COLO829 (cell line): ENCODE measurements around the gene BRMS1.

ENCODE experiments used
- DNase-seq: peaks from one replicate; pipeline ENCODE4 v3.0.0; 2012; ENCODE audit warnings: low spot score

Gene BRMS1

DNA sequence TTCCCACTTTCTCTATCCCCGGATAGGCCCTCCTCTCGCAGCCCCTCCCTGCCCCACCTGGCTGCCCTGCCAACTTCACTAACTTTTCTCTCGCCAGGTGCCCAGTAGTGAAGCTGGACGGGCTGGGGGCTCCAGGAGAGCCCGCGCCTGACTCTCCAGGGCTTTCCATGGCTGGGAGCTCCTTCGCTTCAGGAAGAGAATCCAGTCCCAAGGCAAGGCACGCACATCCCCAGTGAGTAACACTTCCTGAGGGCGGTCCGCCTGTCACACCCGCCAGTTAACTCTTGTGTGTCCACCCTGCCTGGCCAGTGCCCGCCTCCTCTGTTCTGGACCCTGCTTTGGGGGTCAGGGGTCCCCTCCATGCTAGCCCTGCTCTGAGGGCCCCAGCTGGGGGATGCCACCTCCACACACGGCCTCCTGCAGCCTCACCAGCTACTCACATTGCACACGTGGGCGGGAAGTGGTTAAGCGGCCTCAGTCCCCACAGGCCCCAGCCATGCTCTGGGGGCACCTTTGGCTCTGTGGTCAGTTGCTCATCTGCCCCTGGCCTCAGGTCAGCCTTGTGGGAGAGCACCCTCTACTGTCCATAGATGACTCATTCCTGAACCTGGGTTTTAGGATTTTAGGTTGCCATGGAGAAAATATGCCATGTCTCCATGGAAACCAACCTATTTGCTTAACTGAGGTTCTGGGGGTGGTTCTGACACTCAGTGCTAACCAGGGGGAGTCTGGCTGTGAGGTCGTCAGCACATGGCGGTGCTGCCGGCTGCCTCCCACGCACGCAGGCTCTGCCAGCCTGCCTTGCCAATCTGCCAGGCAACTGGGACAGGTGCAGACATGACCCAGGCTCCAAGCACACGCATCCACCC lies 8.4 kb downstream of the BRMS1 start, which contains the start of gene RIN1:
TSS of gene RIN1 (minus strand) at position 201 of the 869 bp plus-strand sequence. CDS start at position 169, 32 bp downstream.
- DNase-seq: peak; percentile 97

DNA sequence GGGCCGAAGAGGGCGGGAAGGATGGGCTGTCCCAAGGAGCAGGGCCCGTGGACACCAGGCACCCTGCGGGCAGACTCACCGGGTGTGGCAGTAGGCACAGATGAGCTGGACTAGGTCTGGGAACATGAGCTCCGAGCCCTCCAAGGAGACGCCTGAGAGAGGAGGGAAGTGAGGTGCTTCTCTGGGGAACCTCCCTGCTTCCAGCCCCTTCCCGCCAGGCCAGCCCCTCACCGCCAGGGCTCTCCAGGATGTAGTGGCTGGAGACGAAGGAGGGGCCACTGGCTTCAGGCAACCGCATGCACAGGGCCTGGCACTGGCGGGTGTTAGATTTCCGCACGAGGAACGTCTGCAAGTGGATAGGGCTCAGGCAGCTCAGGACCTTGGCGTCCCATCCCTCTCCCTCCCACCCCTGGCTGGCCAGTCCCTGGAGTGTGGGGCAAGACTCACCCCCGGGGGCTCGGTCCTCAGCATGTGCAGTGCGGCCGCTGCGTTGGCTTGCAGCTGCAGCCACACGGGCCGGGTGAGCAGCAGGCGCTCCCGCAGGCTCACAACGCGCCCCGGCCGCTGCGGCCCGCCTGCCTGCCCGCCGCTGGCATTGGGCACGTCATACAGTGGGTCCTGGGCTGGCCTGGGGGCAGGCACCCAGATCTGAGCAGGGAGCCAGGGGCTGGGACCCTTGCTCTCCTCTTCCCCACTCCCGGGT lies 9.2 kb downstream of the BRMS1 start:
- peak; percentile 35 for DNase-seq

DNA sequence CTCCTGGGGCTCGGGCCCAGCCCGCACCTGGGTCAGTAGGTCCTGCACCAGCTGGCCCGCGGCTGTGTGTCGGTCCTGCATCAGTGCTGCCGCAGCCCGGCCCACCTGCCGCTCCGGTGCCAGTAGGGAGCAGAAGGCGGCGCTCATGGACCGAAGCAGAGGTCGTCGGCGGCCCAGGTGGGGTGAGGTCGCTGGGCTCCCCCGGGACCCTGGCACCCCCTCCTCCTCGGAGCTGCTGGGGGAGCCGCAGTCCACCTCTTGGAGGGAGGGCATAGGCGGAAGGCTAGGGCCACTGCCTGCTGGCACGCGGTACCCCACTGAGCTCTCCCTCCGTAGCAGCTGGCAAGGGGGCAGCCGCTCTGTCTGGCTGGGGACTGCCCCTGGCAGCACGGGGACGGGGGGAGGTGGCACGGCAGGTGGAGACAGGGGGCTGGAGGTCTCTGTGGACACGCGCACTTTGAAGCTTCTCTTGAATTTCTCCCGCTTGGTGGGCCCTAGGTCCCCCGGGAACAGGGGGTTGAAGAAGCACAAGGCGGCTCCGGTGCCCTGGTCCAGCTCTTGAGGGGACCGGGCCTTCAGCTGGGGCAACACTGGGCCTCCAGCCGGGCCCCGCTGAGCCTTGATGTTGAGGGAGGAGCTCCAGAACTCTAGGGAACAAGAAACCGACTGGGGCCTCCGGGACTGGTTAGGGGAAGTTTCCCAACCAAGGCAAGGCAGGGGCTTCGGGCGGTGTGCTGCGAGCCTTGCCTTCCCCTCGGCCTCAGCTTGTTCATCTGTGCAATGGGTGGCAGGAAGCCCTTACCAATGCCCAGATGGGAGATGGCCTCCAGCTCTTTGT lies 10.1 kb downstream of the BRMS1 start:
- no peak for DNase-seq

DNA sequence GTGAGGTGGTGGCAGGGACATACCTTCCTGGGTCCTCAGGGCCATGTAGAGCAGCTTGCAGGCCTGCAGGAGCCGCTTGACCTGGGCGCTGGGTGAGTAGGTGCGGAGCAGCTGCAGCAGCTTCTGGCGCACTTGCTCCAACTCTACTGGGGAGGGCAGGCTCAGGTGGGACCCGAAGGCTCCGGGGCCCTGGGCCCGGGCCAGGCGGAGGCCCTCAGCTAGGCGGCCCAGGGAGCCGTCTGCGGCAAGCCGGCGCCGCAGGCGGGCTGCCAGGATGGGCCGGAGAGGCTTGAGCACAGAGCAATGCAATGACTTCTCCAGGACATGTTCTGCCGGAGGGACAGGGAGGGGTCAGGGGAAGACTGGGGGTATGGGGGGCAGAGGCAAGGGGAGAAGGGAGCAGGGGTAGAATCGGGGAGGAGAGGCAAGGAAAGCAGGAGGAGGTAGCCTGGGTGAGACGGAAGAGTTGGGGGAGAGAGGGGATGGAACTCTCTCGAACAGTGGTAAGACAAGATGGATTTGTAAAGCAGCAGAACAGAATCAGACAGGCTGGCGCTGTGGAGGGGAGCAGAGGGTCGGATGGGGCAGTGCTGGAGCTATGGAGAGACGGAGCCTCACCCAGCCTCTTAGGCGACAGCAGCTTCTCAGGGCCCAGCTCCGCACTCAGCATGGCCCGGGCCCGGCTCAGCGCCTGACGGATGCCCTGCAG lies 10.9 kb downstream of the BRMS1 start:
- DNase-seq: no peak

DNA sequence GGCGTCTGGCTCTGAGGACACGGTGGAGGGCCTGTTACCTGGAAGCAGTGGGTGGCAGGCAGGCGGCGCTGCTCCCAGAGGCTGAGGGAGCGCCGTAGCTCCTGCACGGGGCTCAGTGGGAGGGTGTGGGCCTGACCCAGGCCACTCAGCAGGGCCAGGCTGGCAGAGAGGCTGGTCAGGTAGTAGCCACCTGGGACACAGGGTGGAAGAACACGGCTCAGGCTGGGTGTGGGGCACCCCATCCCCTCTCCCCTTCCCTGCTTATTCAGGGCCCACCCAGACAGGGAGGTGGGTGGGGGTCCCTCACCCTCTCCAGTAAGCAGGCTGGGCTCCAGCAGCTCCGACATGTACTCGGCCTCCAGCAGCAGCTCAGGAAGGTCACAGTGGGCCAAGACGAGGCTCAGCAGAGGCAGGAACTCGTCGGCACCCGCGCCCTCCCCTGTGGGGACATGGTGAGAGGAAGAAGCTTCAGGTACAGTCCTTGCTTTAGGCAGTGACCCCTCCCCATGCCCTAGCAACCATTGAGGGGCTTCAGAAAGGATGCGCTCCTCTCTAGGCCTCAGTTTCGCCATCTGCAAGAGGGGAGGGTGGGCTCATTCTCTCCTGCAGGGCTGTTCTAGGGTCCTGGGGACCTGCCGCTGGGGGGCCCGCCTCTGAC lies 11.6 kb downstream of the BRMS1 start:
- DNase-seq: no peak

DNA sequence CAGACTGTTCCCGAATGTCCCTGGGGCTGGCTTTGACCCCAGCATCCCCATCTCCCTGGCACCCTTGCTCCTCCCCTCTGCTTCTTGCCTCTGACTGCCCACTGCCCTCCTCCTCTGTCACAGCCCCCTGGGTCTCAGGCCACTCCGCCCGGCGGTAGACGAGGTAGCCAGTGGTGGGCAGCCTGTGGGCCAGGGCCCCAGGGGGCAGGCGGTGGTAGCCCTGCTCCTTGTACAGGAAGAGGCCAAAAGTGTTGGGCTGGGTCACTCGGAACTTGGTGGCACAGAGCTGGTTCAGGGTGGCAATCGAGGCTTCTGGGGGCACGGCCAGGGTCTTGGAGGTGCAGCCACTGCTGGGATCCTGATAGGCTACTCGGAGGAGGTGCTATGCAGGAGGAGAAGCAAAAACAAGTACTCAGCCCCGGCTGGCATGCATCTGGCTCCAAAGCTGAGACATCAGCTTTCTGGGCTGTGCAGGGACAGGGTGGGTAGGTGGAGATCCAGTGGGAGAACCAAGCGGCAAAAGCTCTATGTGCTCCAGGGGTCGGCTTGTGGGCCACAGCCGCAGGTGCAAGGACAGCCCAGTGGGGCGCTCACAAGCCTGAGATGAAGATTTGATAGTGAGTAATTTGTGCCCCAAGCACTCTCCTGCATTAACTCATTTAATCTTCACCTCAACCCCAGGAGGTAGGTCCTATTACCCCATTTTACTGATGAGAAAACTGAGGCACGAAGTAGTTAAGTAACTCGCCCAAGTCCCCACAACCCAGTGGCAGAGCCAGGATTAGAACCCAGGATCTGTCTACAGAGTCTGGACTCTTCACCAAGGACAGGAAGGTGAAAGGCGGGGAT lies 12.3 kb downstream of the BRMS1 start:
- no peak for DNase-seq

DNA sequence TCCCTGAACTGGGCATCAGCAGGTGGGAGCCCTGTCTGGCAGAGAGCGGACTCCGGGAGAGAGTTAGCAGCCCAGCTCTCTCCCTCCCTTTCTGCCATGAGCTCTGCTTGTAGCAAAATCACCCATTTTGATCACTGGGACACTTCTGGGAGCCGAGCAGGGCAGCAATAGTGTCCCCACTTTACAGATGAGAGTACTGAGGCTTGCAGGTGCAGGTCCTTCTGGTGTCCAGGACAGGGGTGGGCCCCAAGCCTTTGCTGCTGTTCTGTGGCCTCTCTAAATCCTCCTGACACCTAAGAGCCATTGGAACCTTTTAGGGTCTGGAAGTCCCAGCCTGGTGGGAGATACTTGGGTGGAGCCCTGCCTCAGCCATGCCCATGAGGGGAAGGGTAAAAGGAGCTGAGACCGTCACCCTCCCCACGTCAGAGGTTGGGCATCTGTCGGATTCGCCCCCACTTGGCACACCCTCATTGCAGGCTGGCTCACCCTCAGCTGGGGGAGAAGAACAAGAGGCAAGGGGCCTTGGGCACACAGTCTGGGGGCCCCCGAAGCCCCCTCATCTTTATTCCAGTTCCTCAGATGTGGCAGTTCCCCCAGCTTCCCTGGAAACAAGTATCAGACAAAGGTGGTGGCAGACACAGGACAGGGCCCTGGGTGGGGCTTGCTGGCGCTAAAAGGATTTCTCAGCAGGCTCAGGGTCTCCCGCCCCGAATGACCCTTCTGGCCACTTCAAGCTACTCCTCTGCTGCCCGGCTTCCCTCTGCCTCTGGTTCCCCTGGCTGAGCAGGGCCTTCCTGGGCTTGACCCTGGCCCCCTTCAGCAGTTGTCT lies 13.1 kb downstream of the BRMS1 start:
- DNase-seq: no peak

DNA sequence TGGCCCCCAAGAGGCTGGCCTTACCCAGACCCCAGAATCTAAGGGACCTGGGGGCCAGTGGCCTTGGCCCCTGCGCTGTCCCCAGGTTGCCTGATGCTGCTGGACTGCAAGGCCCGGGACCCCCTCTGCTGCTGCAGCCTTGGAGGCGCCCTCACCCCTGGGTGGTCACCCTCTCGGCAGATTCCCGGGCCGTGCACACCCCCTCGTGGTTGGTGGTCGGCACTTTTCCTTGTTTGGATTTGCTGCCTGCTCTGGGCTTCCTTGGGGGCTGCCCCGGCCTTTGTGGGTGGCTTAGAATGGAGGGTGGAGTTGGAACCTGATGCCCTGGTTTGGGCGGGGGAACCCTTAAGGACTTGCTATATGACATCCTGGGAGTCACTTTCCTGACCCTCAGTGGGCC lies 14.0 kb downstream of the BRMS1 start:
- DNase-seq: no peak

DNA sequence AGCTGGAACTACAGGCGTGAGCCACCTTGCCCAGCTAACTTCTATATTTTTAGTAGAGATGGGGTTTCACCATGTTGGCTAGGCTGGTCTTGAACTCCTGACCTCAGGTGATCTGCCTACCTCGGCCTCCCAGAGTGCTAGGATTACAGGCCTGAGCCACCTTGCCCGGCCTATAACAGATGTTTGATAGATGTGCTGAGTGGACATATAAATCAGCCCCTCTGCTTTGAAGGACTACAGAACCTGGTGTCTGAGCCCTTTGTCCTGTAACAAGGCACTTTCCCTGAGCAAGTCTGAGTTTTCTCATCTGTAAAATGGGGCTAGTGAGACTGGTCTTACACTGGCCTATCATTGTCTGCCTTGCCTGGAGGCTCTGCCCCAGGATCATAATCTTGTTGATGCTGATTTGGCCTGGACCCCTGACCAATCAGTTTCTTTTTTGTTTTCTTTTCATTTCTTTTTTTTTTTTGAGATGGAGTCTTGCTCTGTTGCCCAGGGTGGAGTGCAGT lies 15.7 kb downstream of the BRMS1 start:
- DNase-seq: no peak

DNA sequence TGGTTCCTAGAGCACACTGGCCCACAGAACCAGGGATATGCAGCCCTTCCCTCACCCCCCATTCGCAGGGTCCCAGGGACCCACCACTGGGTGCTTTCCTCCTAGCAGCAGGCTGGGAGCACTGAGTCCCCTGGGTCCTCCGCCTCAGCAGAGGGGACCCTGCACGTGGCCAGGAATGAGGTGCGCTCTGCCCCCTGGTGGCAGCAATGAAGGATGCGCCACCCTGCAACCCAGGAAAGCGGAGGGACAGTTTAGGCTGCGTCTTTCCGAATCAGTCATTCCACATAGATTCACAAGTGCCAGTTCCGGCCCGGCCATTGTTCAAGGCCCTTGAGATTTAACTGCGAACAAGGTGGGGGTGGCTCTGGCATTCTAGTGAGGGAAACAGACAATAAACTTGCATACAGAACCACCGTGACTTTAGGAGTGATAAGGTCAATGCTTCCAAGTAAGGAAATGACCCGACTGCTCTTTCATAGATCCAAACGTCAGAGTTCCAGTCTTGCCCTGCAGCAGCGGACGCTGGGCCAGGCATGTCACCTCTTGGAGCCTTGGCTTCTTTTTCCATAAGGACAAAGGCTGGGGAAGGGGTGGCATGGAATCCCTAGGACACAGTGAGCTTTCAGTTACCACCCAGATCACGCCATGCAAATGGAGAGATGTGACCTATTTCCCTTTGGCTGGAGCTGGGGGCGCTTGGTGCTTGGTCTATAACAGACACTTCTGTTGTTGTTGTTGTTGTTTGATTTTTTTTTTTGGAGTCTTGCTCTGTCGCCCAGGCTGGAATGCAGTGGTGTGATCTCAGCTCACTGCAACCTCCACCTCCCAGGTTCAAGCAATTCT lies 16.4 kb downstream of the BRMS1 start:
- peak; percentile 60 for DNase-seq

DNA sequence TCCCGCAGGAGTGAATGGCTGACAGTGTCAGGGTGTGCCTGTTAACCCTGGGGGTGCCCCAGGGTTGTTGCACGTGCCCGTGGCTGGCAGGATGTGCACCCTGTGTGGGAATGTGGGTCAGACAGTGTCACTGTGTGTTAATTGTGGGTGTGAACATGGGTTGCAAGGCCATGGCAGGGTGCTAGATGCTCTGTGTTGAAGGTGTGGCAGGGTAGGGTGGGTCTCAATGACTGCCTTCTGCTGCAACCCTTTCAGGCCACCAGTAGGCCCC lies 16.9 kb downstream of the BRMS1 start:
- no peak for DNase-seq

DNA sequence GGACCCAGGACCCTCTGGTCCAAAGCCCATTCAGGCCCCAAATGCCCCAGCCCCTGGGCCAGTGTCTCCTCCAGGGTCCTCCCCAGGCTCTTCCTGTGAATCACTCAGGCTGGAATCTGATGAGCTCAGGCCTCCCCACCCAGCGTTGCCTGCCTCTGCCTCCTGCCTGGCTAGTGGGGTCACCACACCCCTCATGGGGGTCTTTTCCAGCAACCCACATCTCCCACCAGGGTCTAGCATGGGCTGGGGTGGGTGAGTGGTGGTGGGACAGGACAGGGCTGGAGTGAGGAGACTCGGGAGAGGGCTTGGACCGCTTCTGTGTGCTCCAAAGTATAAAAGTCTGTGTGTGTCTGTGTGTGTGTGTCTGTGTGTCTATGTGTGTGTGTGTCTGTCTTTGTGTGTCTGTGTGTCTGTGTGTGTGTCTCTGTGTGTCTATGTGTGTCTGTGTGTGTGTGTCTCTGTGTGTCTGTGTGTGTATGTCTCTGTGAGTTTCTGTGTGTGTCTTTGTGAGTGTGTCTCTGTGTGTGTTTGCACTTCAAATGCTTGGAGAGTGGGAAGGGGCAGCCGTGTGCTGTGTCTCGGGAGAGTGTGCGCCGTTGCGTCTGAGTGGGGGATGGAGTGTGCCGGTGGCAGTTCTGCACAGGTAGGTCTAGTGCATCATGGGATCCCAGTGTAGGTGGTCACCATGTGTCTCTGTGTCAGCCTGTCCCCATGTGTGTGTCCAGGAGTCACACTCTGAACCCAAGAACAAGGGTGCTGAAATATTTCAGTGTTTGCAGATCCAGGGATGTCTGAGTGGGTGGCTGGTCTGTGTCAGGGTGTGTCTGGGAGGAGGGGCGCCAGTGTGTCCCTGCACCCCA lies 17.5 kb downstream of the BRMS1 start:
- DNase-seq: no peak

DNA sequence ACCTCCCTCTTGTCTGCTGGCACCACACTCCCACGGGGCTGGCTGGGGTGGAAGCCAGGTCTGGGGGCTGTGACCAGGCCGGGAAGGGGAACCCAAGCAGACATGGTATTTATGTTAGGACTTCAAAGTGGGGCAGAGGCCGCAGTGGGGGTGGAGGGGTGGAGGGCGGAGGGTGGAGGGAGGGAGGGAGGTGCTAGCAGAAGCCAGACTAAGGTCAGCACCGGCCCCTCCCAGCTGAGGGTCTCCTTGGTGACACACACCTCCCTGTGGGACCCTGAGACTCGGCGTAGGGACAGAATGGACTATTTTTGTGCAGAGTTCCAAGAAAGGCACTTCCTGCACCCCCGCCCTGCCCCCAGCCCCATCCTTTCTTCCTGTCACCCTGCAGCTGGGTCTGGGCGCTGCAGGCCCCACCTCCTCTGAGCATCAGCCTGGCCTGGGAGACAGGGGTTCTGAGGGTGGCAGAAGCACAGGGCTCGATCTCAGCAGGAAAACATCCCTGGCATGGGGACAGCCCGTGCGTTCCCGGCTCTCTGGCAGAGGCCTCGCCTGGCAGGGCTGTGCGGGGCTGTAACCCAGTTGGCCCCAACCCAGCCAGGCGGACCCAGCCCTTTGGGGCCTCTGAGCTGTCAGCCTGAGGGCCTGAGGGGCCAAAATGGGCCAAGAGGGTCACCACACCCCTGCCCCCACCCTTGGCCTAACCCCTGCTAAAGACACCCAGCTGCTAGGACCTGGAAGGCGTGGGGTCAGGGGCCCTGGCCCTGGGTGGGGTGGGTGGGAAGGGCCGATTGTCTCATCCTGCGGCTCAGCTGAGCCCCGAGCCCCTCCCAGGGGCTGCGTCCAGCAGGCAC lies 18.4 kb downstream of the BRMS1 start:
- DNase-seq: no peak

DNA sequence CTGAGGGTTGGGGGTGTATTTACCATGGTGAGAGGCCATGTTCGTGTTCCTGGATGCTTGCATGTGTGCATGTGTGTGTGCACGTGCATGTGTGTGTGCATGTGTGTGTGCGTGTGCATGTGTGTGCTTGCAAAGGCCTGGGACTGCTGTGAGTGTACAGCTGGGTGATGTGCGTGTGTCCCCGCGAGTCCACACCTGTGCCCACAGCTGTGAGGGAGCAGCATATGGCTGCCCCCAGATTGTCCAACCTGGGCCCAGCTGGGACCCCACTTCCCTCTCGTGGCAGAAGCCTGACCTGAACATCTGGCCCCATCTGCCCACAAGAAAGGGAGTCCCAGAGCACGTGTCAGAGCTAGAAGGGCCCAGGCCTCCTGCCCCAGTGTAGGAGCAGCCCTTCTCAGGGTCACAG lies 19.6 kb downstream of the BRMS1 start:
- DNase-seq: no peak

DNA sequence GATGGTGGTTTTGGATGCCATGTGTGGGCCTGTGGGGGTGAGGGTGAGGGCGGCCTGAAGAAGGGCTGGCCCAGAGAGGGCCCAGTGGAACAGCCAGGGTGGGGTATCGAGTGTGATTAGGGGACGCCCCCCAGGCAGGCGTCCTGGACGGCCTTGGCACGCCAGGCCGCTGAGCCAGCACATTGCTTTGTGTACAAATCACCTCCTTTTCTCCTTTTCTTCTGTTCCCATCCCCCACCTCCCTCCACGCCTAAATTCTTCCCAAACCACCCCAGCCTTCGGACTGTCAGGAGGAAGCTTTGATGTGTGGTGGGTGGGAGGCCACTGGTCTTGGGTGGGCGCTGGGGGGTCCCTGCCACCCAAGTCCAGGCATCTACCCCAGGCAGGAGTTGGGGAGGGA lies 20.2 kb downstream of the BRMS1 start:
- DNase-seq: no peak

DNA sequence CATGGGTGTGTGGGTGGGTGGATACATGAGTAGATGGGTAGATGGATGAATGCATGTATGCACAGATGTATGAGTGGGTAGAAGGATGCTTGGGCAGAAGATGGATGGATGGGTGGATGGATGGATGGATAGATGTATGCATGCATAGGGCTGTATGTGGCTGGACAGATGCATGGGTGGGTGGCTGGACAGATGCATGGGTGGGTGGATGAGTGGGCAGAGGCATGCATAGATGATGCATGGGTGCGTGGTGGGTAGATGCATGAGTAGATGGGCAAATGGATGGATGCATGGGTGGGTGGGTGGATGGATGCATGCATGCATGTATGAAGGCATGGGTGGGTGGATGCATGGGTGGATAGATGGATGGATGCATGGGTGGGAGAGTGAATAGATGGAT lies 21.2 kb downstream of the BRMS1 start:
- no peak for DNase-seq
